K562 (cell line): ENCODE measurements around the gene SNX30. TPM values are rescaled to one million over a fixed set of nuclear protein-coding genes. Genes with fewer than 3 reads are reported as not detected.

Experiments used
- ATAC-seq: fragments of 200-7000 bp; cut with Tn5 transposase; 3 replicates; pipeline ENCODE4 v1.9.1; 2020; ENCODE audit warnings: moderate library complexity
- BruUV-seq: library from RNA; stranded (reverse); fragments of 400-500 nt; replicated peaks from 2 replicates; lab custom pipeline; 2021; lab: Mats Ljungman, UMichigan
- CTCF ChIA-PET: fragments of 300-600 bp; formaldehyde crosslinking; extraction: SDS; loops from one replicate; lab custom pipeline; 2021; ENCODE audit warnings: low intra/inter-chr PET ratio; lab: Yijun Ruan, JAX
- POLR2A ChIA-PET: fragments of 300-600, 350-650 bp; sonication (Branson Sonifier 250); formaldehyde crosslinking; extraction: SDS; loops from one replicate; lab custom pipeline; 2021; ENCODE audit warnings: antibody characterized with exemption, inconsistent platforms; lab: Yijun Ruan, JAX
- DNase-seq, 4 experiments: peaks; one replicate each; pipeline versions ENCODE4 v3.0.0 to v3.0.0-alpha.2; 2011 to 2018; ENCODE audit warnings: low spot score in 3 of 4, mixed read lengths in 3 of 4; ENCODE audit errors: extremely low read depth in 1 of 4
- FAIRE-seq: peaks from 2 replicates; lab custom pipeline; 2011; peaks lifted over from hg19 to GRCh38; lab: Jason Lieb, UNC
- H2AFZ ChIP-seq: 2 replicates; pipeline ENCODE4 v1.6.0; 2011; ENCODE audit warnings: low read depth, low read length, control low read depth, inconsistent platforms
- H3K27ac ChIP-seq: fragments of 200-600 bp; 3 replicates; pipeline ENCODE4 v1.8.0; 2011; ENCODE audit warnings: low read depth, mild to moderate bottlenecking, control low read depth, inconsistent platforms, low read length, moderate library complexity, mixed read lengths; ENCODE audit errors: extremely low read depth
- H3K27me3 ChIP-seq, 2 experiments: fragments of 300-600 bp in 1 of 2; 2 replicates in 1 of 2; 3 replicates in 1 of 2; pipeline versions ENCODE4 v1.6.0 to v1.8.0; 2011; ENCODE audit warnings: inconsistent platforms in 2 of 2, low read length in 2 of 2, mild to moderate bottlenecking in 1 of 2, mixed read lengths in 1 of 2, moderate library complexity in 1 of 2; ENCODE audit not compliant: control insufficient read depth in 2 of 2, insufficient read depth in 2 of 2
- H3K36me3 ChIP-seq: fragments of 300-600 bp; 3 replicates; pipeline ENCODE4 v1.8.0; 2011; ENCODE audit warnings: mild to moderate bottlenecking, low read length, inconsistent platforms; ENCODE audit not compliant: control insufficient read depth, insufficient read depth
- H3K4me1 ChIP-seq, 2 experiments: fragments of 200-600 bp in 1 of 2; replicated peaks in 1 of 2; 2 replicates in 1 of 2; 3 replicates in 1 of 2; pipeline versions ENCODE4 v1.5.1 to v1.8.0; 2011; ENCODE audit warnings: inconsistent platforms in 2 of 2, low read length in 2 of 2, mild to moderate bottlenecking in 1 of 2, mixed read lengths in 1 of 2, moderate library complexity in 1 of 2; ENCODE audit not compliant: control insufficient read depth in 2 of 2, insufficient read depth in 2 of 2
- H3K4me2 ChIP-seq: 2 replicates; pipeline ENCODE4 v1.6.1; 2011; ENCODE audit warnings: low read length, control low read depth, inconsistent platforms, mixed read lengths; ENCODE audit not compliant: insufficient read depth
- H3K4me3 ChIP-seq: fragments of 200-600 bp; sonication (generic), shearing (Covaris generic); 2 replicates; pipeline ENCODE4 v1.5.1; 2016; ENCODE audit warnings: control low read depth, inconsistent platforms
- H3K79me2 ChIP-seq: fragments of 200-600 bp; 3 replicates; pipeline ENCODE4 v1.8.0; 2011; ENCODE audit warnings: low read length, inconsistent platforms; ENCODE audit not compliant: control insufficient read depth, insufficient read depth
- H3K9ac ChIP-seq, 2 experiments: 2 replicates each; pipeline versions ENCODE4 v1.6.0 to v1.6.1; 2011; ENCODE audit warnings: low read depth in 2 of 2, low read length in 2 of 2, control low read depth in 1 of 2, inconsistent platforms in 1 of 2, mild to moderate bottlenecking in 1 of 2, mixed read lengths in 1 of 2; ENCODE audit not compliant: insufficient read depth in 1 of 2
- H3K9me1 ChIP-seq: one replicate; pipeline ENCODE4 v1.6.0; 2011; ENCODE audit warnings: inconsistent platforms, mild to moderate bottlenecking, low read length, moderate library complexity; ENCODE audit not compliant: control insufficient read depth, insufficient read depth
- H3K9me3 ChIP-seq: replicated peaks from 2 replicates; pipeline ENCODE4 v1.5.1; 2011; ENCODE audit warnings: low read depth, low read length, inconsistent platforms; ENCODE audit not compliant: control insufficient read depth, insufficient read depth
- H4K20me1 ChIP-seq: replicated peaks from 2 replicates; pipeline ENCODE4 v1.6.1; 2011; ENCODE audit warnings: low read length, inconsistent platforms, mixed read lengths; ENCODE audit not compliant: control insufficient read depth, insufficient read depth
- CBFA2T3 ChIP-seq: fragments of 450-650 bp; IDR thresholded peaks from 2 replicates; pipeline ENCODE4 v1.6.1; 2017
- CBFB ChIP-seq: sonication (generic); formaldehyde crosslinking; IDR thresholded peaks from 2 replicates; pipeline ENCODE4 v1.4.0; 2020; ENCODE audit warnings: mild to moderate bottlenecking, missing genetic modification reagents
- CCNT2 ChIP-seq: IDR thresholded peaks from 2 replicates; pipeline ENCODE4 v1.6.1; 2011; ENCODE audit warnings: borderline replicate concordance, low read depth, mild to moderate bottlenecking, moderate library complexity, mixed read lengths, low read length; ENCODE audit not compliant: insufficient read length; ENCODE audit errors: extremely low read depth
- CGGBP1 ChIP-seq: fragments of 250-450 bp; sonication (Bioruptor Pico); IDR thresholded peaks from 2 replicates; pipeline ENCODE4 v1.9.0; 2021; ENCODE audit warnings: mild to moderate bottlenecking
- HDAC2 ChIP-seq: fragments of 450-650 bp; IDR thresholded peaks from 2 replicates; pipeline ENCODE4 v1.6.1; 2016; ENCODE audit warnings: mild to moderate bottlenecking
- POLR2A ChIP-seq: fragments of 450-650 bp; conservative IDR thresholded peaks from 2 replicates; pipeline ENCODE4 v1.6.1; 2016
- POU5F1 ChIP-seq: fragments of 150-350 bp; IDR thresholded peaks from 2 replicates; pipeline ENCODE4 v1.6.1; 2014; ENCODE audit warnings: borderline replicate concordance, low read length, low read depth, mild to moderate bottlenecking; ENCODE audit not compliant: partially characterized antibody
- SMARCA4 ChIP-seq: fragments of 450-650 bp; IDR thresholded peaks from 2 replicates; pipeline ENCODE4 v1.6.1; 2016
- ZNF431 ChIP-seq: sonication (generic); formaldehyde crosslinking; IDR thresholded peaks from 2 replicates; pipeline ENCODE4 v1.8.0; 2022; ENCODE audit warnings: mild to moderate bottlenecking, missing genetic modification reagents
- WGBS: fragments of 100-300 bp; shearing (Covaris generic); methylation state at CpG from one replicate; pipeline ENCODE4 v1.1.6; 2016; ENCODE audit warnings: low coverage, mixed read lengths; ENCODE audit not compliant: insufficient coverage; ENCODE audit errors: missing lambda C conversion rate; 5-methylcytosine and 5-hydroxymethylcytosine counted together
- in situ Hi-C: fragments of 300-500 bp; cut with MboI; formaldehyde crosslinking; loops from 4 replicates; pipeline ENCODE4 v1.15.0; 2018; ENCODE audit warnings: inconsistent platforms, mixed read lengths
- intact Hi-C: fragments of 100-400 bp; cut with micrococcal nuclease; formaldehyde crosslinking; loops from 2 replicates; pipeline ENCODE4 v1.14.2; 2022
- polyA plus RNA-seq, 8 experiments: library from polyadenylated mRNA; depleted of rRNA in 4 of 8; stranded (reverse) in 5 of 8; unstranded in 3 of 8; fragments of >200 nt; fragmentation: Nextera tagmentation in 2 of 8; fragmentation: Illumina TruSeq in 1 of 8; extraction: Ambion mirVana in 2 of 8; extraction: Trizol in 1 of 8; gene quantifications; 2 replicates each; pipeline versions ENCODE4 v1.2.1 to v1.2.3, GENCODE V29; 2011 to 2014; ENCODE audit warnings: inconsistent platforms in 1 of 8, missing spikeins in 1 of 8
- total RNA-seq, 7 experiments: library from RNA; depleted of rRNA in 6 of 7; stranded (reverse); fragments of >200 nt in 6 of 7; fragmentation: Illumina TruSeq in 2 of 7; extraction: Trizol in 2 of 7; gene quantifications; 2 replicates each; pipeline versions ENCODE4 v1.2.1 to v1.2.3, GENCODE V29; 2011 to 2021; ENCODE audit warnings: low replicate concordance in 1 of 7
- TF ChIP-seq, protein P1 (sequence below): fragments of 150-350 bp; IDR thresholded peaks from 2 replicates; pipeline ENCODE4 v1.6.1; 2014; ENCODE audit warnings: low read depth, mild to moderate bottlenecking, low read length, borderline replicate concordance

SNX30 gene
- total and polyA plus RNA-seq, 9 of the 15 experiments (the other 6 are each of a cell fraction or from before 2014, with no cell fraction given) = 0.76 to 5.9 (median 3.3) TPM

DNA sequence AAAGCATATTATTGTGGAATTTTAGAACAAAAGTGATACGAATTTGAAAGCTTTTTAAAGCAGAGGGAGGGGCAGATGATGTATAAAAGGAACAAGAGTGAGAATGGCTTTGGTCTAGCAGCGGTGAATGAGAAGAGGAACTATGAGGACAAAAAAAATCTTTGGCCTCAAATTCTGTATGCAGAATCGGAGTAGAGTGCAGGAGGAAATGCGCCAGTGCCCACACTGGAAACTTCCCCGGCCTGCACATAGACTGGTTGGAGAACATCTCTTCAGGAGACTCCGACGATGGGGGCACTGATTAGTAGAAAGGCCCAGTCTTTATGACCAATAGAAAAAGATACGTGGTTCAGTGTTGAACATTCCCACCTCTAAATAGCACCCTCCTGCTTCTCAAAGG, 88.8 kb downstream of the SNX30 start:
- in situ Hi-C loops (no loop called here), intact Hi-C loops (no loop called here)
- CTCF ChIA-PET = no interaction called here
- TF ChIP-seq SMARCA4 (no peak), CBFA2T3 (no peak), ZNF431 (no peak), CBFB (no peak), POLR2A (no peak), POU5F1 (no peak), CCNT2 (no peak), HDAC2 (no peak), CGGBP1 (no peak)
- TF ChIP-seq, protein P1, sequence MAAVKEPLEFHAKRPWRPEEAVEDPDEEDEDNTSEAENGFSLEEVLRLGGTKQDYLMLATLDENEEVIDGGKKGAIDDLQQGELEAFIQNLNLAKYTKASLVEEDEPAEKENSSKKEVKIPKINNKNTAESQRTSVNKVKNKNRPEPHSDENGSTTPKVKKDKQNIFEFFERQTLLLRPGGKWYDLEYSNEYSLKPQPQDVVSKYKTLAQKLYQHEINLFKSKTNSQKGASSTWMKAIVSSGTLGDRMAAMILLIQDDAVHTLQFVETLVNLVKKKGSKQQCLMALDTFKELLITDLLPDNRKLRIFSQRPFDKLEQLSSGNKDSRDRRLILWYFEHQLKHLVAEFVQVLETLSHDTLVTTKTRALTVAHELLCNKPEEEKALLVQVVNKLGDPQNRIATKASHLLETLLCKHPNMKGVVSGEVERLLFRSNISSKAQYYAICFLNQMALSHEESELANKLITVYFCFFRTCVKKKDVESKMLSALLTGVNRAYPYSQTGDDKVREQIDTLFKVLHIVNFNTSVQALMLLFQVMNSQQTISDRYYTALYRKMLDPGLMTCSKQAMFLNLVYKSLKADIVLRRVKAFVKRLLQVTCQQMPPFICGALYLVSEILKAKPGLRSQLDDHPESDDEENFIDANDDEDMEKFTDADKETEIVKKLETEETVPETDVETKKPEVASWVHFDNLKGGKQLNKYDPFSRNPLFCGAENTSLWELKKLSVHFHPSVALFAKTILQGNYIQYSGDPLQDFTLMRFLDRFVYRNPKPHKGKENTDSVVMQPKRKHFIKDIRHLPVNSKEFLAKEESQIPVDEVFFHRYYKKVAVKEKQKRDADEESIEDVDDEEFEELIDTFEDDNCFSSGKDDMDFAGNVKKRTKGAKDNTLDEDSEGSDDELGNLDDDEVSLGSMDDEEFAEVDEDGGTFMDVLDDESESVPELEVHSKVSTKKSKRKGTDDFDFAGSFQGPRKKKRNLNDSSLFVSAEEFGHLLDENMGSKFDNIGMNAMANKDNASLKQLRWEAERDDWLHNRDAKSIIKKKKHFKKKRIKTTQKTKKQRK = no peak

More for the DNA sequence above, 88.8 kb downstream of the SNX30 start:
- Histone ChIP-seq H3K4me1 (no peaks in the 10 kb centered on the region), H3K9ac (no peak overlapping the region), H3K9me3 (no peaks in the 10 kb centered on the region), H3K27ac (no peak overlapping the region), H2AFZ (no peak overlapping the region), H3K4me2 (no peak overlapping the region), H3K4me3 (no peak overlapping the region), H3K79me2 (no peaks in the 10 kb centered on the region), H3K27me3 (no peaks in the 10 kb centered on the region), H3K9me1 (no peaks in the 10 kb centered on the region), H3K36me3 (no peaks in the 10 kb centered on the region), H4K20me1 (no peaks in the 10 kb centered on the region)
- ATAC-seq = no peak
- BruUV-seq = no TSS peak
- FAIRE-seq = no peak
- DNase-seq = no peak
- POLR2A ChIA-PET = interaction anchor here (1.3 kb wide), 1 partner anchor 9 kb away, joined by 4 read pairs; no protein-coding TSS in a partner anchor
- WGBS = 61% methylated on average over 8 of the region's 8 CpGs
